SU-DHL-6 (cell line): ENCODE data around the gene B4GALNT3.

Experiments used
- H2AFZ ChIP-seq: fragments of 200-600 bp; sonication (generic); 2 replicates; pipeline ENCODE4 v1.6.1; 2014; ENCODE audit warnings: low read depth, mild to moderate bottlenecking, moderate library complexity, mixed read lengths, antibody characterized with exemption, low read length; ENCODE audit not compliant: severe bottlenecking
- H3F3A ChIP-seq: fragments of 200-600 bp; shearing (Covaris generic); 2 replicates; pipeline ENCODE4 v1.6.0; 2016; ENCODE audit warnings: antibody characterized with exemption, mild to moderate bottlenecking; ENCODE audit not compliant: insufficient read depth
- H3K27ac ChIP-seq: fragments of 200-600 bp; sonication (generic); 2 replicates; pipeline ENCODE4 v1.5.1; 2016; ENCODE audit warnings: low read depth, mild to moderate bottlenecking, low read length, moderate library complexity, mixed read lengths
- H3K27me3 ChIP-seq: fragments of 200-600 bp; sonication (generic), shearing (Covaris generic); 2 replicates; pipeline ENCODE4 v1.6.0; 2014; ENCODE audit warnings: mild to moderate bottlenecking, low read length
- H3K36me3 ChIP-seq: fragments of 200-600 bp; sonication (generic); 2 replicates; pipeline ENCODE4 v1.6.1; 2014; ENCODE audit warnings: mild to moderate bottlenecking, low read length, mixed read lengths
- H3K4me2 ChIP-seq: fragments of 300-600, 200-600 bp; shearing (Covaris generic), sonication (generic); 2 replicates; pipeline ENCODE4 v1.6.0; 2014; ENCODE audit warnings: low read length, low read depth, mild to moderate bottlenecking; ENCODE audit not compliant: poor library complexity, severe bottlenecking
- H3K4me3 ChIP-seq: fragments of 200-600 bp; sonication (generic); 2 replicates; pipeline ENCODE4 v1.5.1; 2014; ENCODE audit warnings: antibody characterized with exemption, low read length, mild to moderate bottlenecking, mixed read lengths; ENCODE audit not compliant: insufficient read depth, poor library complexity, severe bottlenecking
- H3K79me2 ChIP-seq: fragments of 200-600 bp; sonication (generic); 2 replicates; pipeline ENCODE4 v1.6.1; 2014; ENCODE audit warnings: mild to moderate bottlenecking, low read length, moderate library complexity; ENCODE audit not compliant: insufficient read depth
- H3K9ac ChIP-seq: fragments of 200-600 bp; sonication (generic); 2 replicates; pipeline ENCODE4 v1.7.0; 2014; ENCODE audit warnings: mild to moderate bottlenecking, low read length
- H3K9me2 ChIP-seq: fragments of 200-600 bp; sonication (generic); replicated peaks from 2 replicates; pipeline ENCODE4 v1.6.1; 2014; ENCODE audit warnings: low read length; ENCODE audit not compliant: insufficient read depth
- H3K9me3 ChIP-seq: fragments of 200-600 bp; sonication (generic); 2 replicates; pipeline ENCODE4 v1.6.1; 2014; ENCODE audit warnings: low read length, mixed read lengths; ENCODE audit not compliant: insufficient read depth
- H4K20me1 ChIP-seq: fragments of 200-600 bp; sonication (generic); 2 replicates; pipeline ENCODE4 v1.6.1; 2014; ENCODE audit warnings: low read depth, mild to moderate bottlenecking, antibody characterized with exemption, low read length, moderate library complexity, mixed read lengths
- CTCF ChIP-seq: fragments of 200-600 bp; sonication (generic); IDR thresholded peaks from one replicate; pipeline ENCODE4 v1.5.1; 2017; ENCODE audit warnings: antibody characterized with exemption, mild to moderate bottlenecking, low read length, moderate library complexity; ENCODE audit not compliant: insufficient read depth, poor library complexity, severe bottlenecking
- EZH2phosphoT487 ChIP-seq: fragments of 200-600 bp; sonication (generic), shearing (Covaris generic); conservative IDR thresholded peaks from 2 replicates; pipeline ENCODE4 v1.6.1; 2018; ENCODE audit warnings: mild to moderate bottlenecking, antibody characterized with exemption, low read length, moderate library complexity, mixed read lengths

The B4GALNT3 gene

GRCh38 chr12:565161-565560 is 105.4 kb downstream of the B4GALNT3 start:
- no peak for TF ChIP-seq CTCF
- no peak for TF ChIP-seq EZH2phosphoT487
- H2AFZ ChIP-seq = no peak overlapping the region
- H3K27ac ChIP-seq = no peak overlapping the region

GRCh38 chr12:565589-566105 is 105.9 kb downstream of the B4GALNT3 start:
- TF ChIP-seq EZH2phosphoT487 (no peak), CTCF (no peak)
- no peaks in the 10 kb centered on the region for H3K9me2 ChIP-seq
- H3K79me2 ChIP-seq = no peaks in the 10 kb centered on the region
- no peak overlapping the region for H3K4me2 ChIP-seq
- H2AFZ ChIP-seq = no peak overlapping the region
- no peaks in the 10 kb centered on the region for H3F3A ChIP-seq
- no peaks in the 10 kb centered on the region for H4K20me1 ChIP-seq
- H3K9ac ChIP-seq = no peak overlapping the region
- no peaks in the 10 kb centered on the region for H3K36me3 ChIP-seq
- no peaks in the 10 kb centered on the region for H3K9me3 ChIP-seq
- H3K27ac ChIP-seq = no peak overlapping the region
- H3K4me3 ChIP-seq = no peak overlapping the region
- no peaks in the 10 kb centered on the region for H3K27me3 ChIP-seq

More at GRCh38 chr12:565161-565560, 105.4 kb downstream of the B4GALNT3 start:
- H3K79me2 ChIP-seq = no peaks in the 10 kb centered on the region
- H3K4me3 ChIP-seq = no peak overlapping the region
- H3K27me3 ChIP-seq = no peaks in the 10 kb centered on the region
- no peaks in the 10 kb centered on the region for H3K9me2 ChIP-seq
- no peaks in the 10 kb centered on the region for H3K9me3 ChIP-seq
- H3K9ac ChIP-seq = no peak overlapping the region
- H3K36me3 ChIP-seq = no peaks in the 10 kb centered on the region
- H3K4me2 ChIP-seq = no peak overlapping the region
- no peaks in the 10 kb centered on the region for H4K20me1 ChIP-seq
- no peaks in the 10 kb centered on the region for H3F3A ChIP-seq

- no peaks in the 10 kb centered on the region for H3K9me2 ChIP-seq
- no peak overlapping the region for H2AFZ ChIP-seq
- no peak overlapping the region for H3K9ac ChIP-seq
- H3K27me3 ChIP-seq = no peaks in the 10 kb centered on the region
- H3K27ac ChIP-seq = no peak overlapping the region
- H3K9me3 ChIP-seq = no peaks in the 10 kb centered on the region
- H3K79me2 ChIP-seq = no peaks in the 10 kb centered on the region
- no peak overlapping the region for H3K4me2 ChIP-seq
- no peaks in the 10 kb centered on the region for H3F3A ChIP-seq
- no peaks in the 10 kb centered on the region for H4K20me1 ChIP-seq
- TF ChIP-seq EZH2phosphoT487 (no peak), CTCF (no peak)
- no peak overlapping the region for H3K4me3 ChIP-seq
- no peaks in the 10 kb centered on the region for H3K36me3 ChIP-seq
Measured at GRCh38 chr12:568486-568885, 108.7 kb downstream of the B4GALNT3 start.
